WTC11 (cell line): ENCODE measurements around the gene MED22.

ENCODE experiments used
- RELA ChIP-seq: sonication (generic); formaldehyde crosslinking; IDR thresholded peaks from 2 replicates; pipeline ENCODE4 v1.8.1; 2022; ENCODE audit warnings: missing genetic modification reagents, mild to moderate bottlenecking, borderline replicate concordance
- ZNF232 ChIP-seq: sonication (generic); formaldehyde crosslinking; IDR thresholded peaks from 2 replicates; pipeline ENCODE4 v1.8.0; 2022; ENCODE audit warnings: mild to moderate bottlenecking, missing genetic modification reagents
- TF ChIP-seq, protein P1 (sequence below): sonication (generic); formaldehyde crosslinking; IDR thresholded peaks from 2 replicates; pipeline ENCODE4 v1.8.0; 2022; ENCODE audit warnings: mild to moderate bottlenecking, missing genetic modification reagents

DNA sequence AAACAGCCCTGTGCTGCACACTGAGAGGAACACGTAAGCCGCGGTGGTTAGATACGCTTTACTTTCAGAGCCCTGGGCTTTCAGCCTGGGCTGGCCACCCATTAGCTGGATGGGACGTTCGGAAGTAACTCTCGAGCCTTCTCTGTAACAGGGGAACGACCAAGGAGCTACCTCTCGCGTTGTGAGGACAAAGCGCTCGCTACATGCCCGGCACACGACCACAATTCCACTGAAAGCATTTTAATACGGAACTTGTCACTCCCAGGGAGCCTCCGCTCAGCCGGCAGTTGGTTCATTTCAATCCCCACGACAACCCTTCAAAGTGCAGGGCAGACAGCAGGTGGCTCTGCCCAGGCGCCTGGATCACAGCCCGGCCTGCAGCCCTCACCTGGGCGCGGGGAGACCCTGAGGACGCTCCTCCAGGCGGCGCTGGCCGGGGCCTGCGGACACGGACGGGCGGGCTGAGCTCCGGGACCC, 8.0 kb upstream of the MED22 start:
- TF ChIP-seq ZNF232 (CRISPR knock-in tag) (no peak), RELA (CRISPR knock-in tag) (no peak)
- TF ChIP-seq, protein P1, sequence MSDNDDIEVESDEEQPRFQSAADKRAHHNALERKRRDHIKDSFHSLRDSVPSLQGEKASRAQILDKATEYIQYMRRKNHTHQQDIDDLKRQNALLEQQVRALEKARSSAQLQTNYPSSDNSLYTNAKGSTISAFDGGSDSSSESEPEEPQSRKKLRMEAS (CRISPR knock-in tag): no peak
